HepG2 (cell line): ENCODE measurements around the gene MACROD2. TPM values are rescaled to one million over a fixed set of nuclear protein-coding genes. Genes with fewer than 3 reads are reported as not detected.

Source experiments
- ATAC-seq: fragments of 200-7000 bp; cut with Tn5 transposase; 3 replicates; pipeline ENCODE4 v1.9.1; 2020; ENCODE audit warnings: mild to moderate bottlenecking, moderate library complexity
- BruUV-seq: library from RNA; stranded (reverse); fragments of 400-500 nt; replicated peaks from 2 replicates; lab custom pipeline; 2021; lab: Mats Ljungman, UMichigan
- CTCF ChIA-PET: fragments of 300-600 bp; formaldehyde crosslinking; extraction: SDS; loops from one replicate; lab custom pipeline; 2021; ENCODE audit warnings: low total read pairs, inconsistent platforms, low intra/inter-chr PET ratio; lab: Yijun Ruan, JAX
- POLR2A ChIA-PET: fragments of 350-600 bp; sonication (Branson Sonifier 250); formaldehyde crosslinking; loops from one replicate; lab custom pipeline; 2020; ENCODE audit warnings: antibody characterized with exemption, inconsistent platforms; lab: Yijun Ruan, JAX
- DNase-seq: peaks from one replicate; pipeline ENCODE4 v3.0.0-alpha.2; 2015; ENCODE audit warnings: low spot score
- FAIRE-seq: peaks from 3 replicates; lab custom pipeline; 2011; peaks lifted over from hg19 to GRCh38; lab: Jason Lieb, UNC
- H2AFZ ChIP-seq: one replicate; pipeline ENCODE4 v1.6.1; 2011; ENCODE audit warnings: low read length, inconsistent platforms
- H3K27ac ChIP-seq: fragments of 300-600 bp; 3 replicates; pipeline ENCODE4 v1.8.0; 2011; ENCODE audit warnings: mixed run types, mild to moderate bottlenecking, mixed read lengths, low read length, inconsistent platforms; ENCODE audit not compliant: insufficient read depth; ENCODE audit errors: extremely low read length
- H3K27me3 ChIP-seq, 2 experiments: fragments of 200-600 bp in 1 of 2; 2 replicates in 1 of 2; 3 replicates in 1 of 2; pipeline versions ENCODE4 v1.6.0 to v1.8.0; 2011; ENCODE audit warnings: low read length in 2 of 2, mild to moderate bottlenecking in 2 of 2, moderate library complexity in 2 of 2, inconsistent platforms in 1 of 2; ENCODE audit not compliant: insufficient read depth in 2 of 2, control insufficient read depth in 1 of 2
- H3K36me3 ChIP-seq, 2 experiments: fragments of 200-600 bp in 1 of 2; replicated peaks in 1 of 2; 2 replicates in 1 of 2; 3 replicates in 1 of 2; pipeline versions ENCODE4 v1.5.1 to v1.8.0; 2011; ENCODE audit warnings: low read length in 2 of 2, inconsistent platforms in 1 of 2; ENCODE audit not compliant: insufficient read depth in 2 of 2, control insufficient read depth in 1 of 2
- H3K4me1 ChIP-seq: 2 replicates; pipeline ENCODE4 v1.5.1; 2012; ENCODE audit warnings: low read length, inconsistent platforms; ENCODE audit not compliant: insufficient read depth
- H3K4me2 ChIP-seq: 2 replicates; pipeline ENCODE4 v1.6.0; 2011; ENCODE audit warnings: low read depth, low read length, inconsistent platforms
- H3K4me3 ChIP-seq, 3 experiments: fragments of 200-600 bp in 1 of 3; sonication (generic), shearing (Covaris generic) in 1 of 3; replicated peaks in 1 of 3; 2 replicates each; pipeline ENCODE4 v1.5.1; 2011 to 2016; ENCODE audit warnings: low read length in 3 of 3, inconsistent platforms in 2 of 3, low read depth in 2 of 3, mild to moderate bottlenecking in 2 of 3, control low read depth in 1 of 3, mixed read lengths in 1 of 3; ENCODE audit not compliant: insufficient read depth in 1 of 3
- H3K79me2 ChIP-seq: one replicate; pipeline ENCODE4 v1.6.1; 2011; ENCODE audit warnings: low read length, inconsistent platforms; ENCODE audit not compliant: insufficient read depth
- H3K9ac ChIP-seq: 2 replicates; pipeline ENCODE4 v1.6.0; 2011; ENCODE audit warnings: mild to moderate bottlenecking, low read depth, low read length, inconsistent platforms; ENCODE audit not compliant: insufficient read depth
- H3K9me3 ChIP-seq: 2 replicates; pipeline ENCODE4 v1.5.1; 2012; ENCODE audit warnings: mild to moderate bottlenecking, low read length
- H4K20me1 ChIP-seq: 2 replicates; pipeline ENCODE4 v1.6.0; 2011; ENCODE audit warnings: inconsistent platforms, mild to moderate bottlenecking, low read length, moderate library complexity; ENCODE audit not compliant: insufficient read depth
- CBX2 ChIP-seq, 2 experiments: fragments of 200-600 bp in 1 of 2; sonication (generic); formaldehyde crosslinking in 1 of 2; IDR thresholded peaks; 2 replicates each; pipeline versions ENCODE4 v1.7.0 to v1.8.1; 2018 to 2022; ENCODE audit warnings: low read depth in 2 of 2, low read length in 1 of 2, mild to moderate bottlenecking in 1 of 2, missing genetic modification reagents in 1 of 2
- CREM ChIP-seq, 2 experiments: sonication (generic) in 1 of 2; formaldehyde crosslinking in 1 of 2; IDR thresholded peaks; 2 replicates each; pipeline versions ENCODE4 v1.4.0 to v1.6.1; 2016 to 2020; ENCODE audit warnings: antibody characterized with exemption in 1 of 2, mild to moderate bottlenecking in 1 of 2, missing genetic modification reagents in 1 of 2
- GFI1 ChIP-seq: sonication (generic); formaldehyde crosslinking; IDR thresholded peaks from 2 replicates; pipeline ENCODE4 v1.5.0; 2020; ENCODE audit warnings: missing genetic modification reagents, mild to moderate bottlenecking, borderline replicate concordance
- MAFG ChIP-seq: sonication (generic); formaldehyde crosslinking; IDR thresholded peaks from 2 replicates; pipeline ENCODE4 v1.5.1; 2020; ENCODE audit warnings: mild to moderate bottlenecking, missing genetic modification reagents
- NRL ChIP-seq: sonication (generic); formaldehyde crosslinking; IDR thresholded peaks from 2 replicates; pipeline ENCODE4 v1.5.0; 2020; ENCODE audit warnings: missing genetic modification reagents, mild to moderate bottlenecking, moderate library complexity, borderline replicate concordance
- TEF ChIP-seq: sonication (generic); formaldehyde crosslinking; IDR thresholded peaks from 2 replicates; pipeline ENCODE4 v1.5.0; 2020; ENCODE audit warnings: missing genetic modification reagents
- ZNF766 ChIP-seq: sonication (generic); formaldehyde crosslinking; IDR thresholded peaks from 2 replicates; pipeline ENCODE4 v1.5.0; 2020; ENCODE audit warnings: missing genetic modification reagents, borderline replicate concordance
- WGBS: methylation state at CpG from one replicate; pipeline ENCODE4 v1.1.6; 2017; ENCODE audit warnings: low lambda C conversion rate; 5-methylcytosine and 5-hydroxymethylcytosine counted together
- in situ Hi-C: cut with HindIII; loops from 2 replicates; pipeline ENCODE4 v1.10.0; 2017; ENCODE audit warnings: low pct_unique_long_range_greater_than_20kb; ENCODE audit not compliant: extremely low pct_ligation_motif_present
- intact Hi-C: fragments of 100-400 bp; cut with micrococcal nuclease; formaldehyde crosslinking; loops from one replicate; pipeline ENCODE4 v1.10.0; 2022; ENCODE audit not compliant: unreplicated experiment
- polyA plus RNA-seq, 8 experiments: library from polyadenylated mRNA; depleted of rRNA in 3 of 8; stranded (reverse) in 7 of 8; unstranded in 1 of 8; fragments of >200 nt; fragmentation: Illumina TruSeq in 4 of 8; extraction: Trizol in 4 of 8; gene quantifications; 2 replicates each; pipeline versions ENCODE4 v1.2.1 to v1.2.3, GENCODE V29; 2011 to 2016; ENCODE audit warnings: low read depth in 4 of 8, missing spikeins in 1 of 8, mixed read lengths in 1 of 8; ENCODE audit not compliant: insufficient read depth in 1 of 8
- total RNA-seq, 5 experiments: library from RNA; depleted of rRNA; stranded (reverse); fragments of >200 nt; fragmentation: Illumina TruSeq; extraction: Trizol; gene quantifications; 2 replicates each; pipeline ENCODE4 v1.2.3, GENCODE V29; 2016; ENCODE audit warnings: low read depth in 1 of 5
- TF ChIP-seq, protein P1 (sequence below): sonication (generic); formaldehyde crosslinking; IDR thresholded peaks from 2 replicates; pipeline ENCODE4 v1.8.0; 2023; ENCODE audit warnings: mild to moderate bottlenecking, missing genetic modification reagents

The MACROD2 gene
- total and polyA plus RNA-seq, 2 of the 13 experiments (the other 11 are each of a cell fraction or from before 2014, with no cell fraction given), result 0.13 to 0.51 TPM

DNA sequence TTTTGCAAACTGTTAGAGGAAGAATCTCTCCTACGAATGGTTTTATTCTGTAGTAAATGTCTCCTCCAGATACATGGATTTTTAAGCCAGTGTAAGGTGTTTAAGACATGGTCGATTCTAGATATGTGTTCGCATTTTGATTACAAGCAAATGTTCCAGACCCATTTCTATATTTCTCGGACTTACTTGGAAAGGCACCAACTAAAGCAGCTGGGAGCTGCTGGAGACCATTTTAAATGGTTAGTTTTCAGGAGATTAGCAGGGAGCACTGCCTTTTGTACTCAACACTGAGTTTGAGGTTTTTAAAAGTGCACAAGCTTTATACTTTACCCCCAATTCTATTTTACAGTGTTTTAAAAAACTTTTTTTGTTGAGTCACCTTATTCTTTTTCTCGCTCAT is 1720.9 kb downstream of the MACROD2 start:
- intact Hi-C loops, result no loop called here
- H3K9ac ChIP-seq, result no peak overlapping the region
- TF ChIP-seq ZNF766 (CRISPR knock-in tag), result no peak
- TF ChIP-seq, protein P1, sequence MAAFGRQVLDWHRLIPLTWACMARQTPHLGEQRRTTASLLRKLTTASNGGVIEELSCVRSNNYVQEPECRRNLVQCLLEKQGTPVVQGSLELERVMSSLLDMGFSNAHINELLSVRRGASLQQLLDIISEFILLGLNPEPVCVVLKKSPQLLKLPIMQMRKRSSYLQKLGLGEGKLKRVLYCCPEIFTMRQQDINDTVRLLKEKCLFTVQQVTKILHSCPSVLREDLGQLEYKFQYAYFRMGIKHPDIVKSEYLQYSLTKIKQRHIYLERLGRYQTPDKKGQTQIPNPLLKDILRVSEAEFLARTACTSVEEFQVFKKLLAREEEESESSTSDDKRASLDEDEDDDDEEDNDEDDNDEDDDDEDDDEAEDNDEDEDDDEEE (CRISPR knock-in tag), result no peak
- TF ChIP-seq MAFG (CRISPR knock-in tag), result no peak
- TF ChIP-seq TEF (CRISPR knock-in tag), result no peak
- no peak for TF ChIP-seq GFI1
- TF ChIP-seq NRL, result no peak
- no peak for TF ChIP-seq CBX2 (IDR thresholded peaks at IDR 0.05; ENCODE audit: low read depth, low read length)
- TF ChIP-seq CBX2 (CRISPR knock-in tag; IDR thresholded peaks at IDR 0.05; ENCODE audit: low read depth), result no peak
- TF ChIP-seq CREM (IDR thresholded peaks at IDR 0.05), result no peak
- no peak for TF ChIP-seq CREM (CRISPR knock-in tag; IDR thresholded peaks at IDR 0.05)
- WGBS, result 9% methylated on average over 5 of the region's 5 CpGs
- H3K4me1 ChIP-seq, result no peaks in the 10 kb centered on the region
- no peak for ATAC-seq
- H3K9me3 ChIP-seq, result peaks cover 7% of the 10 kb centered on the region; the same call in 1 of the 2 replicates
- no peak for FAIRE-seq
- no peak overlapping the region for H3K4me2 ChIP-seq
- no peaks in the 10 kb centered on the region for H3K27me3 ChIP-seq
- H3K27ac ChIP-seq, result no peak overlapping the region
- no TSS peak for BruUV-seq
- no peaks in the 10 kb centered on the region for H4K20me1 ChIP-seq
- no peak overlapping the region for H2AFZ ChIP-seq
- ChIA-PET CTCF (no interaction called here), POLR2A (no interaction called here)
- in situ Hi-C loops, result loop anchor here (10.0 kb wide), 1 partner anchor 759 kb away; no protein-coding TSS in a partner anchor
- H3K36me3 ChIP-seq, result no peaks in the 10 kb centered on the region
- H3K79me2 ChIP-seq, result no peaks in the 10 kb centered on the region
- no peak overlapping the region for H3K4me3 ChIP-seq
- DNase-seq, result no peak
